ENCODE results near the gene FIZ1.

Gene FIZ1

DNA sequence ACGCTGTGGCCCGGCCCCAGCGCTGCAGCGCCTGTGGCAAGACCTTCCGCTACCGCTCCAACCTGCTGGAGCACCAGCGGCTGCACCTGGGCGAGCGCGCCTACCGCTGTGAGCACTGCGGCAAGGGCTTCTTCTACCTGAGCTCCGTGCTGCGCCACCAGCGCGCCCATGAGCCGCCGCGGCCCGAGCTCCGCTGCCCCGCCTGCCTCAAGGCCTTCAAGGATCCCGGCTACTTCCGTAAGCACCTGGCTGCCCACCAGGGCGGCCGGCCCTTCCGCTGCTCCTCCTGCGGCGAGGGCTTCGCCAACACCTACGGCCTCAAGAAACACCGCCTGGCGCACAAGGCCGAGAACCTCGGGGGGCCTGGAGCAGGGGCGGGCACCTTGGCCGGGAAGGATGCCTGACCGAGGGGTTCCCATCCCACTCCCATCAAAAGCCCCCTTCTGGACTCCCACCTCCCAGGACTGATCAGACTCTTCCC is 17.1 kb upstream of the FIZ1 start (continued):
- TF ChIP-seq CREB5 (CRISPR knock-in tag; IDR thresholded peaks at IDR 0.05; ENCODE audit: low read depth) = no peak
- no peak for TF ChIP-seq ZC3H10 (CRISPR knock-in tag; IDR thresholded peaks at IDR 0.05)

DNA sequence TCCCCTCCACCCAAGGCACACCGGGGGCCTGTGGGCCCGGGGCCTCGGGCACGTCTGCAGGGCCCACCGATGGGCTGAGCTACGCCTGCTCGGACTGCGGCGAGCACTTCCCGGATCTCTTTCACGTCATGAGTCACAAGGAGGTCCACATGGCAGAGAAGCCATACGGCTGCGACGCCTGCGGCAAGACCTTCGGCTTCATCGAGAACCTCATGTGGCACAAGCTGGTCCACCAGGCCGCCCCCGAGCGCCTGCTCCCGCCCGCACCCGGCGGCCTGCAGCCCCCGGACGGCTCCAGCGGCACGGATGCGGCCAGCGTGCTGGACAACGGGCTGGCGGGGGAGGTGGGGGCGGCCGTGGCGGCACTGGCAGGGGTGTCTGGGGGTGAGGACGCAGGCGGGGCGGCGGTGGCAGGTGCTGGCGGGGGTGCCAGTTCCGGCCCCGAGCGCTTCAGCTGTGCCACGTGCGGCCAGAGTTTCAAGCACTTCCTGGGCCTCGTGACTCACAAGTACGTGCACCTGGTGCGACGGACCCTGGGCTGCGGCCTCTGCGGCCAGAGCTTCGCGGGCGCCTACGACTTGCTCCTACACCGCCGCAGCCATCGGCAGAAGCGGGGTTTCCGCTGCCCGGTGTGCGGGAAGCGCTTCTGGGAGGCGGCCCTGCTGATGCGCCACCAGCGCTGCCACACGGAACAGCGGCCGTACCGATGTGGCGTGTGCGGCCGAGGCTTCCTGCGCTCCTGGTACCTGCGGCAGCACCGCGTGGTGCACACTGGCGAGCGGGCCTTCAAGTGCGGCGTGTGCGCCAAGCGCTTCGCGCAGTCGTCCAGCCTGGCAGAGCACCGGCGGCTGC is 16.5 kb upstream of the FIZ1 start:
- TF ChIP-seq ESRRG (CRISPR knock-in tag; IDR thresholded peaks at IDR 0.05) = no peak
- TF ChIP-seq SNAI2 (CRISPR knock-in tag; IDR thresholded peaks at IDR 0.05) = no peak
- TF ChIP-seq OSR1 (CRISPR knock-in tag; IDR thresholded peaks at IDR 0.05) = no peak
- no peak for TF ChIP-seq TSHZ2 (CRISPR knock-in tag; IDR thresholded peaks at IDR 0.05)
- TF ChIP-seq CREB5 (CRISPR knock-in tag; IDR thresholded peaks at IDR 0.05; ENCODE audit: low read depth) = no peak
- TF ChIP-seq ZC3H10 (CRISPR knock-in tag; IDR thresholded peaks at IDR 0.05) = no peak
- no peak for TF ChIP-seq ZFP30 (CRISPR knock-in tag; IDR thresholded peaks at IDR 0.05)
- TF ChIP-seq ZNF8 (CRISPR knock-in tag; IDR thresholded peaks at IDR 0.05) = no peak
- TF ChIP-seq ZNF565 (CRISPR knock-in tag; conservative IDR thresholded peaks at IDR 0.05; ENCODE audit: low read depth) = no peak
- no peak for TF ChIP-seq TCF4 (CRISPR knock-in tag; IDR thresholded peaks at IDR 0.05; ENCODE audit: borderline replicate concordance)
- TF ChIP-seq TOX (CRISPR knock-in tag; IDR thresholded peaks at IDR 0.05; ENCODE audit: borderline replicate concordance) = no peak
- no peak for TF ChIP-seq CSRNP3 (CRISPR knock-in tag; IDR thresholded peaks at IDR 0.05)
- TF ChIP-seq PPARA (CRISPR knock-in tag; IDR thresholded peaks at IDR 0.05; ENCODE audit: borderline replicate concordance) = no peak
- ATAC-seq = no peak

DNA sequence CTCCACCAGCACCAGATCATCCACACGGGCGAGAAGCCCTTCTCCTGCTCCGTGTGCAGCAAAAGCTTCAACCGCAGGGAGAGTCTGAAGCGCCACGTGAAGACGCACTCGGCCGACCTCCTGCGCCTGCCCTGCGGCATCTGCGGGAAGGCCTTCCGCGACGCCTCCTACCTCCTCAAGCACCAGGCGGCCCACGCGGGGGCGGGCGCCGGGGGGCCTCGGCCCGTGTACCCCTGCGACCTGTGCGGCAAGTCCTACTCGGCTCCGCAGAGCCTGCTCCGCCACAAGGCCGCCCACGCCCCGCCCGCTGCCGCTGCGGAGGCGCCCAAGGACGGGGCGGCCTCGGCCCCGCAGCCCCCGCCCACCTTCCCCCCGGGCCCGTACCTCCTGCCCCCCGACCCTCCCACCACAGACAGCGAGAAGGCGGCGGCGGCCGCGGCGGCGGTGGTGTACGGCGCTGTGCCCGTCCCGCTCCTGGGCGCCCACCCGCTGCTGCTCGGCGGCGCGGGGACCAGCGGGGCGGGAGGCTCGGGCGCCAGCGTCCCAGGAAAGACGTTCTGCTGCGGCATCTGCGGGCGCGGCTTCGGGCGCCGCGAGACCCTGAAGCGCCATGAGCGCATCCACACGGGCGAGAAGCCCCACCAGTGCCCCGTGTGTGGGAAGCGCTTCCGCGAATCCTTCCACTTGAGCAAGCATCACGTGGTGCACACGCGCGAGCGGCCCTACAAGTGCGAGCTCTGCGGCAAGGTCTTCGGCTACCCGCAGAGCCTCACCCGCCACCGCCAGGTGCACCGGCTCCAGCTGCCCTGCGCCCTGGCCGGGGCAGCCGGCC is 15.6 kb upstream of the FIZ1 start:
- ATAC-seq = no peak
- TF ChIP-seq TSHZ2 (CRISPR knock-in tag; IDR thresholded peaks at IDR 0.05) (no peak), ZC3H10 (CRISPR knock-in tag; IDR thresholded peaks at IDR 0.05) (no peak), TCF4 (CRISPR knock-in tag; IDR thresholded peaks at IDR 0.05; ENCODE audit: borderline replicate concordance) (no peak), BACH2 (CRISPR knock-in tag; IDR thresholded peaks at IDR 0.05; ENCODE audit: borderline replicate concordance) (no peak), CSDC2 (CRISPR knock-in tag; IDR thresholded peaks at IDR 0.05) (no peak), ZNF70 (CRISPR knock-in tag; IDR thresholded peaks at IDR 0.05) (no peak), ESRRG (CRISPR knock-in tag; IDR thresholded peaks at IDR 0.05) (no peak), ARNTL (CRISPR knock-in tag; IDR thresholded peaks at IDR 0.05; ENCODE audit: borderline replicate concordance, low read depth) (no peak)

Data from SK-N-SH treated with all-trans-retinoic acid at 6 μM for 48 hours (cell line).